EL (cell line): ENCODE measurements around the gene RYK.
"Not testable (repeated sequence)": the region's sequence is repeated elsewhere in the genome, so short reads cannot be mapped to it uniquely, and the experiment has no call there.

ENCODE experiments used
- DNase-seq: peaks from one replicate; pipeline ENCODE4 v3.0.0-alpha.2; 2016

Gene RYK

GRCh38 chr3:134253475-134254226 lies 3.0 kb upstream of the RYK start:
- no peak for DNase-seq

- DNase-seq: no peak
Observed at GRCh38 chr3:134252766-134253165, 2.1 kb upstream of the RYK start.

DNA sequence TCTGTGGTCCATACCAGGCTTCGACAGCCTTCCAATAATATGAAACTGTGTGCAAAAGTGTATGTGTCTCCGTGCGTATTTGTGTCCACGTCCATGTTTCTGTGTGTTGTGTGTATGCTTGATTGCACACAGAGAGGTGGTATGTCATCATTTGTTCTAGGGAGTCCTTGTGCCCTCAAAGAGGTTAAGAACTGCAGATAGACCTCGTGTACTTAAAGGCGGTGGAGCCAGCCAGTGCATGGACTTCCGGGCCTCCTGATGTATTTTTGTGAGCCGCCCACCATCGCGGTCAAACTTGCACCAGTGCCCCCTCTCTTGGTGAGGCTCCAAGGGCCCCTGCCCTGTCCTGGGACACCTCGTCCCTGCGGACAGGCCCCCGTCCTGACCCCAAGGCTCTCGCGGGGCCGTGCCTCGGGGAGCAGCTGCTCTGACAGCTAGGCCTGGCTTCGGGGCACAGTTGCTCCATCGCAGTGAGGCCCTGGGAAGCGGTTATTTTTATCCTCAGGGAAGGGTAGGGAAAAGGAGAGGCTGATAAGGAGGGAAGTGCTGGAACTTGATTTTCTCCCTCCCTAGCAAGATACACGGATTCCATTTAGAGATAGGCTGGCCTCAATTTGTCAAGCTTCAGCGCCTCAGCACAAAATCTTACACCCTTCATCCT lies 1.2 kb upstream of the RYK start:
- no peak for DNase-seq

GRCh38 chr3:134249935-134250716 lies 533 bp downstream of the RYK start:
- DNase-seq: peak; percentile 65

DNA sequence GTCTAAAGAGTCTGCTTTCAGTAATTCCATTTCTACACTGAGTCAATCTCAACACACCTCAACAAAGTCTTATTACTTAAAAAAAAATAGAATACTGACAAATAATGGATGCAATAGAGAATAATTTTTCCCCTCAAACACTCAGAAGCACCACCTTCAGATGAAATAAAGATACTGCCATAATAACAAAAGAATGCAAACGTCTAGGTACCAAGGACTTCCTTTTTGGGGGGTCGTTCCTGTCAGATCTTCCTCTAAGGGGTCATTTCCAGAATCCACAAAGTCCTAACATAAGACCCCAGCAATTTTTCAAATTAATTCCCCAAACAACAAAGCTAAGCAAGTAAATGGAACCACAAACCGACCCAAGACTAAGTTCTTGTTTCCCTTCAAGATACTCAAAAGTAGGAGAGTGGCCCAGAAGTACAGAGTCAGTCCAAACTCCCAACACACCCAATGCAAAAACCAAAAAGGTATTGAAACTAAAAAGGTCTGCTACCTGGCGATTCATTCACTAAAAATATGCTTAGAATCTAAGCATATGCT lies 1.3 kb downstream of the RYK start:
- no peak for DNase-seq

- no peak for DNase-seq
Observed at GRCh38 chr3:134244921-134245320, 5.7 kb downstream of the RYK start.

DNA sequence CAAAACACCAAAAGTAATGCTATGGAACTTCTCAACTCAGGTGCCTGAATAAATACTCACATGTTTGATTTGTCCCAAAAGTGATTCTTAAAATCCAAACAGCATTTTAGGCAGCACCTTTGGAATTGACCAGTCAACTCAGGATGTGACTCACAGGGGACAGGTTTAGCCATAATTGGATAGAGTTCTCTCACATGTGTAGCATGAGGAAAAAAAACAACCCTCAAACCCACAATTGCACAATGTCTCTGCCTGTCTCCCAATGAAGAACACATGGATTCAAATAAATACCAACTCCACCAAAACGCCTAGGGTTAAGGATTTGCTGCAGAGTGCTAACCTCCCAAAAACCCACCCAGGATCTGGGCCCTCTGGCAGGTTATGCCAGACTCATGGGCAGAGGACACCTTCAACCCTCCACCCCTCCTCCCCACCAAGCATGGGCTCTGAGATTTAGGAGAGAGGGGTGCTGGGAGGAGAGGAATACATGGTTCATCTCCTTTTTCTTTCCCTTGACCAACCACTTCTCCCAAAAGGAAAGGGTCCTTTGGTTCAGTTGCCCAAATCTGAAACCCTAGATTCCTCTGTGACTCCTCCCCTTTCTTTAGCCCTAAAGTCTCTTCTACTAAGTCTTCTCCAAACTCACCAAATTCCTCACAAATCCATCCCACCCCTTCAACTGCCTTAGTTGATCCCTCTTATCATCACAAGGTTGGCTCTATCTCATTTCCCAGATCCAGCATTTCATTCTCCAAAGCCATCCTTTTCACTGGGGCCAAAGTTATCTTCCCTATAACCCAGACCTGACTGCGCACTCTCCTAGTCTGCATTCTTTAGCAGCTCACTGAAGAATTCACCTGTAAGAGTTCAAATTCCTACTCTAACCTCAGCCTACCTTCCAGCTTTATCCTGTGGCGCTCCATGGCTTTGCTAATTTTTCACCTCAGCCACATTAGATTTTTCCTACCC lies 7.7 kb downstream of the RYK start:
- peak; percentile 87 for DNase-seq

DNA sequence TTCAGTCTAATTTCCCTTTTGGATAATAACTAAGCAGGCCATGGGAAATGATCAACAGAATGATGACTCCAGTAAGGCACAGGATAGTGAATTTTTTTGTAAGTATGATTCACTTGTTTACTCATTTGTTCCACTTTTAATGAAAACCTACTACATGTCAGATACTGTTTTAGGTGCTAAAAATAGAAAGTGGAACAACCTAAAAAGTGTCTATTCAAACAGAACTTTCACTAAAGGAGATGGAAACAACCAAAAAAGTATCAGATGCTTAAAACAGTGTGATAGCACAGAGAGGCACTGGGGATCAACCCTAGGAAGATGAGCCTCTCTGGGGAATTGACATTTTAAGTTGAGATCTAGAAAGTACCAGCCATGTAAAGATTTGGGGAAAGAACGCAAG lies 11.1 kb downstream of the RYK start:
- DNase-seq: no peak

- no peak for DNase-seq
Observed at GRCh38 chr3:134237454-134238145, 13.1 kb downstream of the RYK start.

- no peak for DNase-seq
Observed at GRCh38 chr3:134236505-134237170, 14.0 kb downstream of the RYK start.

- no peak for DNase-seq
Observed at GRCh38 chr3:134235577-134236076, 15.0 kb downstream of the RYK start.

DNA sequence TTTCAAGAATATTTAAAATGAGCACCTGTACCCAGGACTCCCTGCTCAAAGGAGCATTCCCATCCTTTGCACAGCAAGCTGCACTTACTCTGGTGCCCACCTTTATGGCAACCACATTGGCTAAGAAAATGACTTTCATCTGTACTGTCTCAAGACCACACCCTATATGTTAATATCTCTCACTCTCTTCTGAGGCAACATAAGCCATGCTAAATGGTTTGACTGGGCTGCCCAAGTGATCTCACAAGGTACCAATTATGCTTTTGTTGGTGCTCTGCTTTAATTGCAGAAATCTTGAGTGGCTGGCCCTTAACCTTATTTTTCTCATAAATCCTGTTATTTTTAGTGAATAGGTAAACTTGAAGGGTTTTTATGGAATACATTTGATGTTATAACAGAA lies 17.7 kb downstream of the RYK start:
- no peak for DNase-seq

- DNase-seq: peak; percentile 56
Observed at GRCh38 chr3:134232151-134232550, 18.5 kb downstream of the RYK start.

- DNase-seq: no peak
Observed at GRCh38 chr3:134231131-134231530, 19.5 kb downstream of the RYK start.

DNA sequence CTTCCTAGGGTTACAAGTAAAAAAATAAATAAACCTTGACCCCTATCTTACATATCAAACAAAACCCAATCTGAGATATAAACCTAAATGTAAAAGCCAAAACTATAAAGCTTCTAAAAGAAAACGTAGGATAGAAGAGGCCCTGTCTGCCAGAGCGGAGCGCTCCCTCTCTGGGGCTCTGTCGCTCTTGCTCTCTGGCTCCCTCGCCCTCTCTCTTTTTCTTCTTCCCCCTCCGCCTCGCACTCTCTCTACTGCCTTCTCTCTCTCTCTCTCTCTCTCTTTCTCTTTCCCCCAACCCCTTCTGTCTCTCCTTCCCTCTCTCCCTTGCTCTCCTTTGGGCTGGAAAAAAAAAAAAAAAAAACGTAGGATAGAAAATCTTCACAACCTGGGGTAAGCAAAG lies 21.6 kb downstream of the RYK start:
- no peak for DNase-seq

DNA sequence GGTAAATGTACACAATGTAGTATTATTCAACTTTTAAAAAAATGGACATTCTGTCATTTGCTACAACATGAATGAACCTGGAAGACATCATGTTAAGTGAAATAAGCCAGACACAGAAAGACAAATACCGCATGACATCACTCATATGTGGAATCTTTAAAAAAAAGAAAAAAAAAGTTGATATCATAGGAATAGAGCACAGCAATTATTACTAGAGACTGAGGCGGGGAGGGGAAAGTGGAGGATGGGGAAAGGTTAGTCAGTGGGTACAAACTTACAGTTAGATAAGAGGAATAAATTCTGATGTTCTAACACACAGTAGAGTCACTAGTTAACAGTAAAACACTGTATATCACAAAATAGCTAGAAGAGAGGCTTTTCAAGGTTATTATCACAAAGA lies 22.2 kb downstream of the RYK start:
- no peak for DNase-seq

- no peak for DNase-seq
Observed at GRCh38 chr3:134228035-134228434, 22.6 kb downstream of the RYK start.

GRCh38 chr3:134224796-134225156 lies 25.9 kb downstream of the RYK start:
- not testable (repeated sequence) for DNase-seq

DNA sequence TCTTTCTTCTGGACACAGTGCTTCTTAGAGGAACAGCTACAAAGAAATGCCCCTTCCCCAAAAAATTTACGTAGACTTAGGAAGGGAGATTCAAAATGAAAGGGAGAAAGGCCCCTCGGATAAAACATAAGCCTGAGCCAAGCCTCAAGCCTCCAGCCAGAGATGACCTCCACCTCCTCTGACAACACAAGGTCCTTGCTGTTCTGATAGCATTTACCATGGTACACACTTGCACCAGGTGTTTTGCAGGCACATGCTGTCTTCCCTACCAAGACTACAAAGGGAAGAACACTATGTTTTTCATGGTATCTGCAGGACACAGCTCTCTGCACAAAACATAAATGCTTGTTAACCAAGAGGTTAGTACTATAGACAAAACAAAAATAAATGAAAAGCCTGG lies 27.8 kb downstream of the RYK start:
- DNase-seq: no peak

DNA sequence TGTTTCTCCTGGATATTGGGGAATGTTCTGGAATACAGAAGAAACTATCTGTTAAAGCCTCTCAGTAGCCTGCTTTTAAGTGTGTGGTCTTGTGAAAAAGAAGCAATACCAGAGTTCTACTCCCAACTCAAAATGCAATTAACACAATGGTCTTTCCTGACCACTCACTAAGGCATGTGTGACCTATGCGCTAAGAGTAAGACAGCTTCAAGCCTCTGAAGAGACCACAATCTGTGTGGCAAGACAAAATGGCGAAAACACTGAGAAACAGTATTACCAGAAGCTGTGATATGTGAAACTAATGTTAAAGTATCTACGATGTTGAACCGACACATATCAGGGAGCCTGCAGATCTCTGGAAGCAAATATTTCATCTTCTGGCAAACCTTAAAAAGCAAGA lies 33.8 kb downstream of the RYK start:
- DNase-seq: no peak

- no peak for DNase-seq
Observed at GRCh38 chr3:134216191-134216764, 34.4 kb downstream of the RYK start.
